Fibroblast of lung (primary cell): ENCODE measurements around the gene FNIP1. TPM values are rescaled to one million over a fixed set of nuclear protein-coding genes. Genes with fewer than 3 reads are reported as not detected.

Source experiments
- polyA plus RNA-seq, 2 donors: library from polyadenylated mRNA; depleted of rRNA in 1 of 2; stranded (reverse) in 1 of 2; unstranded in 1 of 2; fragments of >200 nt; gene quantifications; 2 replicates each; pipeline ENCODE4 v1.2.1, GENCODE V29; 2011 to 2012; ENCODE audit warnings: missing spikeins in 1 of 2
- total RNA-seq: library from RNA; depleted of rRNA; stranded (reverse); fragments of >200 nt; gene quantifications from 2 replicates; pipeline ENCODE4 v1.2.1, GENCODE V29; 2014

Gene FNIP1
- total and polyA plus RNA-seq, 2 donors (not counting 1 experiment from before 2014, with no cell fraction given): 36.4 to 97.8 TPM

Other genes starting within 250 kb of the FNIP1 start
- gene RAPGEF6, start 161.8 kb downstream of the FNIP1 start, total RNA-seq: 30.0 and 35.7 TPM in 2 replicates
- gene RAPGEF6, start 161.8 kb downstream of the FNIP1 start, polyA plus RNA-seq: 9.1 and 10.2 TPM in 2 replicates
- under 0.01 TPM in 1 of 2 replicates, not detected in the other for gene MEIKIN, start 148.6 kb upstream of the FNIP1 start, total RNA-seq
- gene MEIKIN, start 148.6 kb upstream of the FNIP1 start, polyA plus RNA-seq: not detected in 2 replicates
- gene ACSL6, start 214.6 kb upstream of the FNIP1 start, total RNA-seq: 0.26 and 0.33 TPM in 2 replicates
- gene ACSL6, start 214.6 kb upstream of the FNIP1 start, polyA plus RNA-seq: 0.02 and 0.08 TPM in 2 replicates